ENCODE measurements around the gene HNRNPA3.
A peak's percentile ranks its signal among the peaks of the same experiment; 100 is the strongest.

HNRNPA3 gene

GRCh38 chr2:177250461-177250860 lies 37.9 kb downstream of the HNRNPA3 start:
- no peak for TF ChIP-seq POLR2A (IDR thresholded peaks at IDR 0.05; ENCODE audit: low read depth, low read length)
- TF ChIP-seq TAF1 (IDR thresholded peaks at IDR 0.05; ENCODE audit: borderline replicate concordance, low read depth, low read length): no peak
- TF ChIP-seq POLR2AphosphoS5 (IDR thresholded peaks at IDR 0.05; ENCODE audit: low read depth, low read length): no peak
- DNase-seq (ENCODE audit: insufficient read length) (no peak), FAIRE-seq (no peak)

DNA sequence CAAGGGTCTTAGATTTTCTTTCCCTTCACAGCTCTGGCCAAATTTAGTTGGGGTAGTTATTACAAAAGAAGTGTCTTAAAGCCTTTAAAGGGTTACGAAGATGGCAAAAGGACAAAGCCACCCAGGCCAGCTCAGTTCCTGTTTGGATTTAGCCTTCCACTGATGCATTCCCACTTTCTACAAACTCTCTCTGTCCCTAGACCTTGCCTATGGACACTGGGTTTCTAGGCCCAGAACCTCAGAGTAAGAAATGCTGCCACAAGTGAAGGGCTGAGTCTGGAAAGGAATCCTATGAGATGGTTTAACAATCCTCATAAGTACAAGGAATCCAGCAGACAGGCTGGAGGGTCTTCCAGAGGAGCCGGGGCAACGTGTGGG lies 38.6 kb downstream of the HNRNPA3 start:
- TF ChIP-seq POLR2AphosphoS5 (IDR thresholded peaks at IDR 0.05; ENCODE audit: low read depth, low read length) (no peak), POLR2A (IDR thresholded peaks at IDR 0.05; ENCODE audit: low read depth, low read length) (no peak), TAF1 (IDR thresholded peaks at IDR 0.05; ENCODE audit: borderline replicate concordance, low read depth, low read length) (no peak)
- FAIRE-seq: no peak
- no peak for DNase-seq (ENCODE audit: insufficient read length)

GRCh38 chr2:177252808-177253531 lies 40.4 kb downstream of the HNRNPA3 start:
- FAIRE-seq: no peak
- DNase-seq (ENCODE audit: insufficient read length): no peak
- no peak for TF ChIP-seq POLR2A (IDR thresholded peaks at IDR 0.05; ENCODE audit: low read depth, low read length)
- no peak for TF ChIP-seq POLR2AphosphoS5 (IDR thresholded peaks at IDR 0.05; ENCODE audit: low read depth, low read length)
- no peak for TF ChIP-seq TAF1 (IDR thresholded peaks at IDR 0.05; ENCODE audit: borderline replicate concordance, low read depth, low read length)

DNA sequence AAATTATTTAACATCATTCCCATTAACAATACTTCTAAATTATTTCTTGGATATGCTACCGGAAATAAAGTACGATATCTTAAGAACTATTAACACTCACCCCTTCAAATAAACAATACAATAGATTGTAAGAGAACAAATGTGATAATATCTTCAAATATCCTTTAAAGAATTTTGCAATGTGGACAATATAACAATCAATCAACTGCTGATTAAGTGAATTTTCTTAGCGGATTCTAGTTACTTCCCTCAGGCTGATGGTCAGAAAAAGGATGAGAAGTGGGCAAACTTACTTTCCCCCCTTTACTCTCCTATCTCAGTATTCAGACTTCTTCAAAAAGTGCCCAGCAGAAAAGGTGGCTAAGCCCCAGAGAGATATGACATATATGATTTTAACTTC lies 41.1 kb downstream of the HNRNPA3 start:
- TF ChIP-seq TAF1 (IDR thresholded peaks at IDR 0.05; ENCODE audit: borderline replicate concordance, low read depth, low read length): no peak
- no peak for TF ChIP-seq POLR2A (IDR thresholded peaks at IDR 0.05; ENCODE audit: low read depth, low read length)
- TF ChIP-seq POLR2AphosphoS5 (IDR thresholded peaks at IDR 0.05; ENCODE audit: low read depth, low read length): no peak
- no peak for FAIRE-seq
- DNase-seq (ENCODE audit: insufficient read length): no peak

GRCh38 chr2:177254433-177255226 lies 42.0 kb downstream of the HNRNPA3 start:
- FAIRE-seq (no peak), DNase-seq (ENCODE audit: insufficient read length) (no peak)
- no peak for TF ChIP-seq POLR2A (IDR thresholded peaks at IDR 0.05; ENCODE audit: low read depth, low read length)
- no peak for TF ChIP-seq POLR2AphosphoS5 (IDR thresholded peaks at IDR 0.05; ENCODE audit: low read depth, low read length)
- TF ChIP-seq TAF1 (IDR thresholded peaks at IDR 0.05; ENCODE audit: borderline replicate concordance, low read depth, low read length): no peak

- TF ChIP-seq POLR2A (IDR thresholded peaks at IDR 0.05; ENCODE audit: low read depth, low read length) (no peak), POLR2AphosphoS5 (IDR thresholded peaks at IDR 0.05; ENCODE audit: low read depth, low read length) (no peak), TAF1 (IDR thresholded peaks at IDR 0.05; ENCODE audit: borderline replicate concordance, low read depth, low read length) (no peak)
- no peak for FAIRE-seq
- no peak for DNase-seq (ENCODE audit: insufficient read length)
Measured at GRCh38 chr2:177255227-177255601, 42.6 kb downstream of the HNRNPA3 start.

- FAIRE-seq (no peak), DNase-seq (ENCODE audit: insufficient read length) (no peak)
- TF ChIP-seq POLR2A (IDR thresholded peaks at IDR 0.05; ENCODE audit: low read depth, low read length): no peak
- TF ChIP-seq POLR2AphosphoS5 (IDR thresholded peaks at IDR 0.05; ENCODE audit: low read depth, low read length): no peak
- TF ChIP-seq TAF1 (IDR thresholded peaks at IDR 0.05; ENCODE audit: borderline replicate concordance, low read depth, low read length): no peak
Measured at GRCh38 chr2:177256026-177256425, 43.4 kb downstream of the HNRNPA3 start.

DNA sequence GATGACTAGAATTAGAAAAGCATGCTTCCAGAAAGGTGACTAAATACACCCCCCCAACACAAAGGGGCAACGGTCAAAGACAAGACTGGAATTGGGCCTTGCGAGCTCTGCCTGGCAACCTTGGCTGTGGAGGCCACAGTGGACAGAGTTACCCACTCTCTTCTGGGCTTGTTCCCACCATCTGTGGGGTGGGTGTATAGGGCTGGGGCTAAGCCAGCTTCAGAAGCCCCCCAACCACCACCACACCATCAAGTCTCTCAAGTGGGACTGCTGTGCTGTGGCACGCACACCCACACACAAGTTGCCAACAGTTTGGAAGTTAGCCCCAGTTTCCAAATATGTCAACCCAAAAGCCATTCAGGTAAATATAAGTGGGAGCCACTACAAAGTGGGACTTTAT lies 44.1 kb downstream of the HNRNPA3 start:
- no peak for FAIRE-seq
- DNase-seq (ENCODE audit: insufficient read length): no peak
- no peak for TF ChIP-seq POLR2AphosphoS5 (IDR thresholded peaks at IDR 0.05; ENCODE audit: low read depth, low read length)

DNA sequence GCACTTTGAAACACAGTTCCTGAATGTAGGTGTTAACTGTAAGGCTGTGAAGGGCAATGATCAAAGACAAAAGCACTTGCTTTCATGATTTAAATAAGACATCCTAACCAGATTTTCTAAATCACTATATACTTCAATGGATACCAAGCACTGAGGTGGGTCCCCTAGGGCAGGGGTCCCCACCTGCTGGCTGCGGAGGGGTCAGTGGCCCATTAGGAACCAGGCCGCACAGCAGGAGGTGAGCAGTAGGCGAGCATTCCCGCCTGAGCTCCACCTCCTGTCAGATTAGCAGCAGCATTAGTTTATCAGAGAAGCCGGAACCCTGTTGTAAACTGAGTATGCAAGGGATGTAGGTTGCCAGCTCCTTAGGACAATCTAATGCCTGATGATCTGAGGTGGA lies 44.9 kb downstream of the HNRNPA3 start:
- TF ChIP-seq POLR2A (IDR thresholded peaks at IDR 0.05; ENCODE audit: low read depth, low read length) (no peak), POLR2AphosphoS5 (IDR thresholded peaks at IDR 0.05; ENCODE audit: low read depth, low read length) (no peak), TAF1 (IDR thresholded peaks at IDR 0.05; ENCODE audit: borderline replicate concordance, low read depth, low read length) (no peak)
- FAIRE-seq (no peak), DNase-seq (ENCODE audit: insufficient read length) (no peak)

GRCh38 chr2:177258059-177258458 lies 45.5 kb downstream of the HNRNPA3 start:
- FAIRE-seq: peak; percentile 5
- TF ChIP-seq POLR2AphosphoS5 (IDR thresholded peaks at IDR 0.05; ENCODE audit: low read depth, low read length): no peak
- no peak for TF ChIP-seq POLR2A (IDR thresholded peaks at IDR 0.05; ENCODE audit: low read depth, low read length)
- TF ChIP-seq TAF1 (IDR thresholded peaks at IDR 0.05; ENCODE audit: borderline replicate concordance, low read depth, low read length): no peak
- DNase-seq (ENCODE audit: insufficient read length): no peak

GRCh38 chr2:177260379-177260778 lies 47.8 kb downstream of the HNRNPA3 start:
- DNase-seq (ENCODE audit: insufficient read length) (no peak), FAIRE-seq (no peak)
- TF ChIP-seq POLR2A (IDR thresholded peaks at IDR 0.05; ENCODE audit: low read depth, low read length) (no peak), TAF1 (IDR thresholded peaks at IDR 0.05; ENCODE audit: borderline replicate concordance, low read depth, low read length) (no peak), POLR2AphosphoS5 (IDR thresholded peaks at IDR 0.05; ENCODE audit: low read depth, low read length) (no peak)

All from GM12892 (cell line).